ENCODE measurements around the gene KLHL11.

- TF ChIP-seq CTCF (IDR thresholded peaks at IDR 0.05) (no peak), EP300 (IDR thresholded peaks at IDR 0.05) (no peak), POLR2A (IDR thresholded peaks at IDR 0.05) (no peak)
These were observed 29.6 kb upstream of the KLHL11 start for GRCh38 chr17:41894791-41895331.
